ENCODE data around the gene NCOA5.

The NCOA5 gene

GRCh38 chr20:46046588-46047310 is 43.0 kb downstream of the NCOA5 start:
- in situ Hi-C loops (cut with MboI; ENCODE audit: low sequenced_read_pairs) = no loop called here

- in situ Hi-C loops (cut with MboI; ENCODE audit: low sequenced_read_pairs) = no loop called here
Measured at GRCh38 chr20:46044896-46045295, 44.9 kb downstream of the NCOA5 start.

- in situ Hi-C loops (cut with MboI; ENCODE audit: low sequenced_read_pairs) = no loop called here
Measured at GRCh38 chr20:46043556-46043955, 46.2 kb downstream of the NCOA5 start.

- in situ Hi-C loops (cut with MboI; ENCODE audit: low sequenced_read_pairs) = no loop called here
Measured at GRCh38 chr20:46040902-46041535, 48.7 kb downstream of the NCOA5 start.

- in situ Hi-C loops (cut with MboI; ENCODE audit: low sequenced_read_pairs) = no loop called here
Measured at GRCh38 chr20:46037036-46037435, 52.7 kb downstream of the NCOA5 start.

GRCh38 chr20:46036370-46036769 is 53.4 kb downstream of the NCOA5 start:
- in situ Hi-C loops (cut with MboI; ENCODE audit: low sequenced_read_pairs) = no loop called here

- in situ Hi-C loops (cut with MboI; ENCODE audit: low sequenced_read_pairs) = no loop called here
Measured at GRCh38 chr20:46035713-46036112, 54.0 kb downstream of the NCOA5 start.

- in situ Hi-C loops (cut with MboI; ENCODE audit: low sequenced_read_pairs) = no loop called here
Measured at GRCh38 chr20:46035253-46035652, 54.5 kb downstream of the NCOA5 start.

- in situ Hi-C loops (cut with MboI; ENCODE audit: low sequenced_read_pairs) = no loop called here
Measured at GRCh38 chr20:46034039-46034438, 55.7 kb downstream of the NCOA5 start.

GRCh38 chr20:46031701-46032254 is 58.0 kb downstream of the NCOA5 start:
- in situ Hi-C loops (cut with MboI; ENCODE audit: low sequenced_read_pairs) = no loop called here

GRCh38 chr20:46031014-46031569 is 58.7 kb downstream of the NCOA5 start:
- in situ Hi-C loops (cut with MboI; ENCODE audit: low sequenced_read_pairs) = no loop called here

- in situ Hi-C loops (cut with MboI; ENCODE audit: low sequenced_read_pairs) = no loop called here
Measured at GRCh38 chr20:46030284-46031013, 59.3 kb downstream of the NCOA5 start.

- in situ Hi-C loops (cut with MboI; ENCODE audit: low sequenced_read_pairs) = no loop called here
Measured at GRCh38 chr20:46028772-46029371, 60.9 kb downstream of the NCOA5 start, which contains the start of gene SLC12A5. SLC12A5 (plus strand) TSS chr20:46029215; CDS start chr20:46029345, 130 bp downstream.

GRCh38 chr20:46028110-46028509 is 61.7 kb downstream of the NCOA5 start:
- in situ Hi-C loops (cut with MboI; ENCODE audit: low sequenced_read_pairs) = no loop called here

GRCh38 chr20:46027245-46027853 is 62.4 kb downstream of the NCOA5 start:
- in situ Hi-C loops (cut with MboI; ENCODE audit: low sequenced_read_pairs) = no loop called here

- in situ Hi-C loops (cut with MboI; ENCODE audit: low sequenced_read_pairs) = no loop called here
Measured at GRCh38 chr20:46025376-46025783, 64.4 kb downstream of the NCOA5 start.

GRCh38 chr20:46023999-46024398 is 65.8 kb downstream of the NCOA5 start:
- in situ Hi-C loops (cut with MboI; ENCODE audit: low sequenced_read_pairs) = no loop called here

- in situ Hi-C loops (cut with MboI; ENCODE audit: low sequenced_read_pairs) = no loop called here
Measured at GRCh38 chr20:46023148-46023484, 66.6 kb downstream of the NCOA5 start.

GRCh38 chr20:46022411-46023147 is 67.2 kb downstream of the NCOA5 start:
- in situ Hi-C loops (cut with MboI; ENCODE audit: low sequenced_read_pairs) = no loop called here

All from hTERT RPE-1 (cell line).